IMR-90 (cell line): ENCODE results near the gene TMEM145. TPM values are rescaled to one million over a fixed set of nuclear protein-coding genes. Genes with fewer than 3 reads are reported as not detected.

Source experiments
- ATAC-seq: fragments of 200-7000 bp; cut with Tn5 transposase; 2 replicates; pipeline ENCODE4 v1.9.1; 2020; ENCODE audit warnings: low read depth, mild to moderate bottlenecking, moderate library complexity
- BruUV-seq: library from RNA; stranded (reverse); fragments of 400-500 nt; replicated peaks from 2 replicates; lab custom pipeline; 2021; lab: Mats Ljungman, UMichigan
- CTCF ChIA-PET: fragments of 300-600 bp; formaldehyde crosslinking; extraction: SDS; loops from one replicate; lab custom pipeline; 2021; ENCODE audit warnings: antibody characterized with exemption; lab: Yijun Ruan, JAX
- POLR2A ChIA-PET: fragments of 300-600 bp; sonication (Branson Sonifier 250); formaldehyde crosslinking; loops from one replicate; lab custom pipeline; 2022; ENCODE audit warnings: antibody characterized with exemption; ENCODE audit not compliant: unreplicated experiment; lab: Charles Lee
- DNase-seq: peaks from one replicate; pipeline ENCODE4 v3.0.0; 2013
- H2AFZ ChIP-seq: replicated peaks from 2 replicates; pipeline ENCODE3; 2013; ENCODE audit warnings: low read length, mild to moderate bottlenecking; ENCODE audit not compliant: poor library complexity
- H2AK5ac ChIP-seq: 2 replicates; pipeline ENCODE4 v1.6.1; 2013; ENCODE audit warnings: low read depth, low read length, inconsistent platforms
- H2AK9ac ChIP-seq: replicated peaks from 2 replicates; pipeline ENCODE3; 2013; ENCODE audit warnings: mild to moderate bottlenecking, low read depth, low read length, moderate library complexity; ENCODE audit not compliant: poor library complexity
- H2BK120ac ChIP-seq: 2 replicates; pipeline ENCODE4 v1.6.1; 2013; ENCODE audit warnings: low read depth, low read length, inconsistent platforms
- H2BK15ac ChIP-seq: 3 replicates; pipeline ENCODE4 v1.6.1; 2013; ENCODE audit warnings: low read depth, low read length, inconsistent platforms
- H2BK20ac ChIP-seq: 2 replicates; pipeline ENCODE4 v1.6.1; 2013; ENCODE audit warnings: low read depth, mild to moderate bottlenecking, inconsistent platforms, low read length, moderate library complexity
- H2BK5ac ChIP-seq: 2 replicates; pipeline ENCODE4 v1.6.1; 2013; ENCODE audit warnings: mild to moderate bottlenecking, low read depth, low read length, inconsistent platforms; ENCODE audit not compliant: poor library complexity, severe bottlenecking
- H3K14ac ChIP-seq: replicated peaks from 2 replicates; pipeline ENCODE4 v1.6.1; 2013; ENCODE audit warnings: low read depth, low read length, inconsistent platforms
- H3K18ac ChIP-seq: 2 replicates; pipeline ENCODE4 v1.6.1; 2013; ENCODE audit warnings: low read depth, low read length, control low read depth
- H3K23ac ChIP-seq: 2 replicates; pipeline ENCODE4 v1.6.1; 2013; ENCODE audit warnings: low read depth, low read length, inconsistent platforms
- H3K27ac ChIP-seq: 2 replicates; pipeline ENCODE4 v1.5.1; 2013; ENCODE audit warnings: mild to moderate bottlenecking, control low read depth, low read length; ENCODE audit not compliant: insufficient read depth
- H3K27me3 ChIP-seq: 2 replicates; pipeline ENCODE4 v1.6.1; 2013; ENCODE audit warnings: low read length; ENCODE audit not compliant: control insufficient read depth, insufficient read depth
- H3K36me3 ChIP-seq: 2 replicates; pipeline ENCODE4 v1.6.1; 2013; ENCODE audit warnings: low read length, mixed read lengths; ENCODE audit not compliant: control insufficient read depth, insufficient read depth
- H3K4ac ChIP-seq: 2 replicates; pipeline ENCODE4 v1.6.1; 2013; ENCODE audit warnings: low read depth, low read length, inconsistent platforms
- H3K4me1 ChIP-seq: 2 replicates; pipeline ENCODE4 v1.6.1; 2013; ENCODE audit warnings: low read length, mixed read lengths; ENCODE audit not compliant: control insufficient read depth, insufficient read depth
- H3K4me2 ChIP-seq: 2 replicates; pipeline ENCODE4 v1.6.1; 2013; ENCODE audit warnings: low read depth, mild to moderate bottlenecking, control low read depth, low read length, moderate library complexity
- H3K4me3 ChIP-seq: 2 replicates; pipeline ENCODE4 v1.5.1; 2013; ENCODE audit warnings: low read depth, mild to moderate bottlenecking, control low read depth, low read length, moderate library complexity; ENCODE audit not compliant: insufficient read depth
- H3K56ac ChIP-seq: 2 replicates; pipeline ENCODE4 v1.6.1; 2013; ENCODE audit warnings: low read length, inconsistent platforms; ENCODE audit not compliant: insufficient read depth; ENCODE audit errors: extremely low read depth
- H3K79me1 ChIP-seq, 2 experiments: 2 replicates each; pipeline ENCODE4 v1.6.1; 2013; ENCODE audit warnings: low read length in 2 of 2, inconsistent platforms in 1 of 2, low read depth in 1 of 2
- H3K9ac ChIP-seq: 2 replicates; pipeline ENCODE4 v1.6.1; 2013; ENCODE audit warnings: low read depth, low read length, control low read depth
- H3K9me1 ChIP-seq: 2 replicates; pipeline ENCODE4 v1.6.1; 2013; ENCODE audit warnings: low read length, inconsistent platforms; ENCODE audit not compliant: insufficient read depth
- H3K9me3 ChIP-seq: 2 replicates; pipeline ENCODE4 v1.6.1; 2013; ENCODE audit warnings: low read length; ENCODE audit not compliant: control insufficient read depth, insufficient read depth
- H4K20me1 ChIP-seq: 2 replicates; pipeline ENCODE4 v1.6.1; 2013; ENCODE audit warnings: low read length, inconsistent platforms; ENCODE audit not compliant: insufficient read depth
- H4K5ac ChIP-seq: 2 replicates; pipeline ENCODE4 v1.6.1; 2013; ENCODE audit warnings: mild to moderate bottlenecking, low read depth, low read length, control low read depth
- H4K8ac ChIP-seq, 2 experiments: 2 replicates each; pipeline ENCODE4 v1.6.1; 2013; ENCODE audit warnings: low read depth in 2 of 2, low read length in 2 of 2, control low read depth in 1 of 2, inconsistent platforms in 1 of 2
- H4K91ac ChIP-seq: 2 replicates; pipeline ENCODE4 v1.6.1; 2013; ENCODE audit warnings: low read depth, low read length, inconsistent platforms; ENCODE audit not compliant: insufficient read depth
- BHLHE40 ChIP-seq: fragments of 150-350 bp; IDR thresholded peaks from 2 replicates; pipeline ENCODE4 v1.6.1; 2016; ENCODE audit warnings: mild to moderate bottlenecking, low read depth, low read length
- CEBPB ChIP-seq: IDR thresholded peaks from 2 replicates; pipeline ENCODE4 v1.6.1; 2012; ENCODE audit warnings: low read depth, low read length, improper control_type of control experiment
- CHD1 ChIP-seq: IDR thresholded peaks from 2 replicates; pipeline ENCODE4 v1.6.1; 2012; ENCODE audit warnings: low read depth, low read length, improper control_type of control experiment
- ELK1 ChIP-seq: fragments of 150-350 bp; IDR thresholded peaks from 2 replicates; pipeline ENCODE4 v1.6.1; 2016; ENCODE audit warnings: low read depth, mild to moderate bottlenecking, low read length, moderate library complexity, borderline replicate concordance
- FOS ChIP-seq: fragments of 150-350 bp; IDR thresholded peaks from 2 replicates; pipeline ENCODE4 v1.6.1; 2016; ENCODE audit warnings: low read depth, low read length
- MAFK ChIP-seq: IDR thresholded peaks from 2 replicates; pipeline ENCODE4 v1.6.1; 2012; ENCODE audit warnings: low read depth, low read length, improper control_type of control experiment
- MAZ ChIP-seq: IDR thresholded peaks from 2 replicates; pipeline ENCODE4 v1.6.1; 2012; ENCODE audit warnings: low read depth, mild to moderate bottlenecking, low read length, improper control_type of control experiment, moderate library complexity, borderline replicate concordance
- MXI1 ChIP-seq: IDR thresholded peaks from 2 replicates; pipeline ENCODE4 v1.6.1; 2012; ENCODE audit warnings: low read depth, mild to moderate bottlenecking, low read length, moderate library complexity, borderline replicate concordance
- NFE2L2 ChIP-seq: fragments of 150-350 bp; IDR thresholded peaks from 2 replicates; pipeline ENCODE4 v1.6.1; 2016; ENCODE audit warnings: low read depth, mild to moderate bottlenecking, low read length
- POLR2A ChIP-seq: IDR thresholded peaks from 2 replicates; pipeline ENCODE4 v1.6.1; 2012; ENCODE audit warnings: mild to moderate bottlenecking, low read depth, low read length
- RAD21 ChIP-seq: IDR thresholded peaks from 2 replicates; pipeline ENCODE4 v1.6.1; 2012; ENCODE audit warnings: low read length, improper control_type of control experiment
- RCOR1 ChIP-seq: IDR thresholded peaks from 2 replicates; pipeline ENCODE4 v1.6.1; 2012; ENCODE audit warnings: mild to moderate bottlenecking, low read length, improper control_type of control experiment; ENCODE audit not compliant: insufficient replicate concordance
- RFX5 ChIP-seq: IDR thresholded peaks from 2 replicates; pipeline ENCODE4 v1.8.0; 2012; ENCODE audit warnings: low read depth, mild to moderate bottlenecking, low read length, moderate library complexity
- SMC3 ChIP-seq: fragments of 150-350 bp; IDR thresholded peaks from 2 replicates; pipeline ENCODE4 v1.6.1; 2016; ENCODE audit warnings: low read depth, mild to moderate bottlenecking, antibody characterized with exemption, low read length, moderate library complexity
- WGBS, 2 experiments: methylation state at CpG; one replicate each; pipeline versions ENCODE4 v1.1.5 to v1.1.7; 2013; ENCODE audit warnings: missing lambda C conversion rate in 2 of 2; ENCODE audit not compliant: insufficient read length in 1 of 2; ENCODE audit errors: extremely low coverage in 2 of 2; 5-methylcytosine and 5-hydroxymethylcytosine counted together
- dilution Hi-C: fragments of 300-500 bp; cut with HindIII; formaldehyde crosslinking; loops from one replicate; pipeline ENCODE4 v1.14.3; 2018; ENCODE audit warnings: low sequenced_read_pairs; ENCODE audit not compliant: unreplicated experiment
- in situ Hi-C: fragments of 300-500 bp; cut with MboI; formaldehyde crosslinking; loops from 3 replicates; pipeline ENCODE4 v1.14.3; 2019; ENCODE audit warnings: low sequenced_read_pairs, inconsistent platforms, mixed read lengths
- intact Hi-C: fragments of 100-400 bp; cut with micrococcal nuclease; formaldehyde crosslinking; loops from 2 replicates; pipeline ENCODE4 v1.10.0; 2022
- polyA plus RNA-seq, 3 experiments: library from polyadenylated mRNA; depleted of rRNA; stranded (reverse); fragments of >200 nt; gene quantifications; 2 replicates each; pipeline ENCODE4 v1.2.3, GENCODE V29; 2012; ENCODE audit warnings: low replicate concordance in 1 of 3
- total RNA-seq: library from RNA; depleted of rRNA; stranded (reverse); fragments of >200 nt; gene quantifications from 2 replicates; pipeline ENCODE4 v1.2.3, GENCODE V29; 2012
- TF ChIP-seq, protein P1 (sequence below): conservative IDR thresholded peaks from 2 replicates; pipeline ENCODE4 v1.5.1; 2012; ENCODE audit warnings: mild to moderate bottlenecking, low read depth, low read length, improper control_type of control experiment
- TF ChIP-seq, protein P2 (sequence below): fragments of 150-350 bp; IDR thresholded peaks from 2 replicates; pipeline ENCODE4 v1.6.1; 2017; ENCODE audit warnings: mild to moderate bottlenecking, antibody characterized with exemption, low read length, low read depth

TMEM145 gene
- total and polyA plus RNA-seq, 2 of the 4 experiments (the other 2 are of a cell fraction), result under 0.01 to 0.41 TPM

DNA sequence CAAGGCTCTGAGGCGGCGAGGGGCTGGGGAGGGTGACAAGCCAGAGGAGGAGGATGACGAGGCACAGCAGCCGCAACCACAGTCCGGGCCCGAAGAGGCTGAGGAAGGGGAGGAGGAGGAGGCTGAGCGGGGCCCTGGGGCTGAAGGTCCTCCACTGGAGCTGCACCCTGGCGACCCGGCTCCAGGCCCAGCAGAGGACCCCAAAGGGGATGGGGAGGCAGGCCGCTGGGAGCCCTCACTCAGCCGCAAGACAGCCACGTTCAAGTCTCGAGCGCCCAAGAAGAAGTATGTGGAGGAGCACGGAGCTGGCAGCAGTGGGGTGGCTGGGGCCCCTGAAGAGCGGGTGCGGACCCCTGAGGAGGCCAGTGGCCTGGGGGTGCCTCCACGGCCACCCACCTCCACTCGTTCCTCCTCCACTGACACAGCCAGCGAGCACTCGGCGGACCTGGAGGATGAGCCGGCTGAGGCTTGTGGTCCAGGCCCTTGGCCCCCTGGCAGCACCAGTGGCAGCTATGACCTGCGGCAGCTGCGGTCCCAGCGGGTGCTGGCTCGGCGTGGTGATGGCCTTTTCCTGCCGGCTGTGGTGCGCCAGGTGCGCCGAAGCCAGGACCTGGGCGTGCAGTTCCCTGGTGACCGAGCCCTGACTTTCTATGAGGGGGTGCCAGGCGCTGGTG, 41.1 kb upstream of the TMEM145 start:
- in situ Hi-C loops (no loop called here), dilution Hi-C loops (no loop called here), intact Hi-C loops (no loop called here)
- Histone ChIP-seq H4K20me1 (peaks cover 22% of the 10 kb centered on the region; the same call in 1 of the 2 replicates), H3K18ac (no peak overlapping the region), H2BK5ac (no peak overlapping the region), H3K36me3 (peaks cover 29% of the 10 kb centered on the region), H3K4me2 (no peak overlapping the region), H2BK20ac (no peak overlapping the region), H2BK15ac (no peak overlapping the region), H3K9me1 (peaks cover 12% of the 10 kb centered on the region), H3K9me3 (no peaks in the 10 kb centered on the region), H4K5ac (no peak overlapping the region), H3K27me3 (no peaks in the 10 kb centered on the region), H2AK9ac (no peak overlapping the region), H3K23ac (no peak overlapping the region), H3K56ac (no peak overlapping the region), H2AFZ (no peak overlapping the region), H4K91ac (no peak overlapping the region), H4K8ac (no peak overlapping the region), H3K14ac (no peak overlapping the region), H3K4me1 (peaks cover 11% of the 10 kb centered on the region), H3K79me1 (peaks cover 37 to 66% of the 10 kb centered on the region in 2 experiments), H3K4ac (no peak overlapping the region), H3K27ac (no peak overlapping the region), H2BK120ac (no peak overlapping the region), H2AK5ac (no peak overlapping the region), H3K4me3 (no peak overlapping the region), H3K9ac (no peak overlapping the region)
- ChIA-PET CTCF (no interaction called here), POLR2A (no interaction called here)
- no peak for DNase-seq
- no TSS peak for BruUV-seq
- TF ChIP-seq RCOR1 (no peak), CEBPB (no peak), MXI1 (no peak), CHD1 (no peak), POLR2A (no peak), BHLHE40 (no peak), NFE2L2 (no peak), FOS (no peak), ELK1 (no peak), RFX5 (no peak), SMC3 (no peak), MAFK (no peak), RAD21 (no peak), MAZ (no peak)
- TF ChIP-seq, protein P1, sequence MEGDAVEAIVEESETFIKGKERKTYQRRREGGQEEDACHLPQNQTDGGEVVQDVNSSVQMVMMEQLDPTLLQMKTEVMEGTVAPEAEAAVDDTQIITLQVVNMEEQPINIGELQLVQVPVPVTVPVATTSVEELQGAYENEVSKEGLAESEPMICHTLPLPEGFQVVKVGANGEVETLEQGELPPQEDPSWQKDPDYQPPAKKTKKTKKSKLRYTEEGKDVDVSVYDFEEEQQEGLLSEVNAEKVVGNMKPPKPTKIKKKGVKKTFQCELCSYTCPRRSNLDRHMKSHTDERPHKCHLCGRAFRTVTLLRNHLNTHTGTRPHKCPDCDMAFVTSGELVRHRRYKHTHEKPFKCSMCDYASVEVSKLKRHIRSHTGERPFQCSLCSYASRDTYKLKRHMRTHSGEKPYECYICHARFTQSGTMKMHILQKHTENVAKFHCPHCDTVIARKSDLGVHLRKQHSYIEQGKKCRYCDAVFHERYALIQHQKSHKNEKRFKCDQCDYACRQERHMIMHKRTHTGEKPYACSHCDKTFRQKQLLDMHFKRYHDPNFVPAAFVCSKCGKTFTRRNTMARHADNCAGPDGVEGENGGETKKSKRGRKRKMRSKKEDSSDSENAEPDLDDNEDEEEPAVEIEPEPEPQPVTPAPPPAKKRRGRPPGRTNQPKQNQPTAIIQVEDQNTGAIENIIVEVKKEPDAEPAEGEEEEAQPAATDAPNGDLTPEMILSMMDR, result no peak
- TF ChIP-seq, protein P2, sequence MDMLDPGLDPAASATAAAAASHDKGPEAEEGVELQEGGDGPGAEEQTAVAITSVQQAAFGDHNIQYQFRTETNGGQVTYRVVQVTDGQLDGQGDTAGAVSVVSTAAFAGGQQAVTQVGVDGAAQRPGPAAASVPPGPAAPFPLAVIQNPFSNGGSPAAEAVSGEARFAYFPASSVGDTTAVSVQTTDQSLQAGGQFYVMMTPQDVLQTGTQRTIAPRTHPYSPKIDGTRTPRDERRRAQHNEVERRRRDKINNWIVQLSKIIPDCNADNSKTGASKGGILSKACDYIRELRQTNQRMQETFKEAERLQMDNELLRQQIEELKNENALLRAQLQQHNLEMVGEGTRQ, result no peak
- ATAC-seq, result no peak
- 94% methylated on average over 17 of the region's 35 CpGs; no CpG with 5 or more reads in 1 of the 2 experiments for WGBS, 2 experiments
